HepG2 (cell line): ENCODE results near the gene DUSP9. TPM values are rescaled to one million over a fixed set of nuclear protein-coding genes. Genes with fewer than 3 reads are reported as not detected.

Experiments
- ADNP ChIP-seq: sonication (generic); formaldehyde crosslinking; IDR thresholded peaks from 2 replicates; pipeline ENCODE4 v1.4.0; 2020; ENCODE audit warnings: missing genetic modification reagents
- AGO2 ChIP-seq: fragments of 200-400 bp; formaldehyde crosslinking; optimal IDR thresholded peaks from 2 replicates; pipeline ENCODE3; 2017; ENCODE audit warnings: mild to moderate bottlenecking, low read depth, low read length, moderate library complexity
- CHD2 ChIP-seq: IDR thresholded peaks from 2 replicates; pipeline ENCODE4 v1.6.1; 2011; ENCODE audit warnings: low read depth, low read length, improper control_type of control experiment
- CREM ChIP-seq, 2 experiments: sonication (generic) in 1 of 2; formaldehyde crosslinking in 1 of 2; IDR thresholded peaks; 2 replicates each; pipeline versions ENCODE4 v1.4.0 to v1.6.1; 2016 to 2020; ENCODE audit warnings: antibody characterized with exemption in 1 of 2, mild to moderate bottlenecking in 1 of 2, missing genetic modification reagents in 1 of 2
- FOXM1 ChIP-seq: sonication (generic); formaldehyde crosslinking; IDR thresholded peaks from 2 replicates; pipeline ENCODE4 v1.5.0; 2020; ENCODE audit warnings: missing genetic modification reagents
- GFI1 ChIP-seq: sonication (generic); formaldehyde crosslinking; IDR thresholded peaks from 2 replicates; pipeline ENCODE4 v1.5.0; 2020; ENCODE audit warnings: missing genetic modification reagents, mild to moderate bottlenecking, borderline replicate concordance
- GPN1 ChIP-seq: sonication (generic); formaldehyde crosslinking; IDR thresholded peaks from 2 replicates; pipeline ENCODE4 v1.5.1; 2020; ENCODE audit warnings: missing genetic modification reagents, borderline replicate concordance
- JDP2 ChIP-seq: sonication (generic); formaldehyde crosslinking; IDR thresholded peaks from 2 replicates; pipeline ENCODE4 v1.8.1; 2022; ENCODE audit warnings: missing genetic modification reagents, borderline replicate concordance
- MBNL3 ChIP-seq: fragments of 250-450 bp; sonication (Bioruptor Pico); conservative IDR thresholded peaks from 2 replicates; pipeline ENCODE4 v1.8.0; 2022; ENCODE audit warnings: mild to moderate bottlenecking, inconsistent platforms
- MED1 ChIP-seq: sonication (generic); formaldehyde crosslinking; IDR thresholded peaks from 2 replicates; pipeline ENCODE4 v1.4.0; 2020; ENCODE audit warnings: missing genetic modification reagents
- POLR2AphosphoS5 ChIP-seq: IDR thresholded peaks from 2 replicates; pipeline ENCODE4 v1.6.1; 2012; ENCODE audit warnings: low read depth, low read length
- POLR2G ChIP-seq: fragments of 200-400 bp; formaldehyde crosslinking; IDR thresholded peaks from 2 replicates; pipeline ENCODE4 v1.6.1; 2018; ENCODE audit warnings: mild to moderate bottlenecking, low read depth, low read length, moderate library complexity
- RAD21 ChIP-seq: fragments of 450-650 bp; formaldehyde crosslinking; IDR thresholded peaks from 2 replicates; pipeline ENCODE4 v1.5.0; 2020; ENCODE audit warnings: mild to moderate bottlenecking
- REPIN1 ChIP-seq: sonication (generic); formaldehyde crosslinking; IDR thresholded peaks from 2 replicates; pipeline ENCODE4 v1.8.0; 2022; ENCODE audit warnings: missing genetic modification reagents, low read depth, mild to moderate bottlenecking, borderline replicate concordance
- ZBTB38 ChIP-seq: sonication (generic); formaldehyde crosslinking; IDR thresholded peaks from 2 replicates; pipeline ENCODE4 v1.5.1; 2020; ENCODE audit warnings: mild to moderate bottlenecking, missing genetic modification reagents
- ZNF747 ChIP-seq: sonication (generic); formaldehyde crosslinking; IDR thresholded peaks from 2 replicates; pipeline ENCODE4 v1.8.1; 2023; ENCODE audit warnings: missing genetic modification reagents, mild to moderate bottlenecking, borderline replicate concordance
- ZNF775 ChIP-seq: sonication (generic); formaldehyde crosslinking; IDR thresholded peaks from 2 replicates; pipeline ENCODE4 v1.4.0; 2020; ENCODE audit warnings: missing genetic modification reagents, mild to moderate bottlenecking, moderate library complexity, borderline replicate concordance
- ZNF790 ChIP-seq: sonication (generic); formaldehyde crosslinking; IDR thresholded peaks from 2 replicates; pipeline ENCODE4 v1.8.0; 2022; ENCODE audit warnings: missing genetic modification reagents, mild to moderate bottlenecking, borderline replicate concordance
- polyA plus RNA-seq, 8 experiments: library from polyadenylated mRNA; depleted of rRNA in 3 of 8; stranded (reverse) in 7 of 8; unstranded in 1 of 8; fragments of >200 nt; fragmentation: Illumina TruSeq in 4 of 8; extraction: Trizol in 4 of 8; gene quantifications; 2 replicates each; pipeline versions ENCODE4 v1.2.1 to v1.2.3, GENCODE V29; 2011 to 2016; ENCODE audit warnings: low read depth in 4 of 8, missing spikeins in 1 of 8, mixed read lengths in 1 of 8; ENCODE audit not compliant: insufficient read depth in 1 of 8
- total RNA-seq, 5 experiments: library from RNA; depleted of rRNA; stranded (reverse); fragments of >200 nt; fragmentation: Illumina TruSeq; extraction: Trizol; gene quantifications; 2 replicates each; pipeline ENCODE4 v1.2.3, GENCODE V29; 2016; ENCODE audit warnings: low read depth in 1 of 5
- TF ChIP-seq, protein P1 (sequence below): sonication (generic); formaldehyde crosslinking; IDR thresholded peaks from 2 replicates; pipeline ENCODE4 v1.4.0; 2020; ENCODE audit warnings: missing genetic modification reagents, mild to moderate bottlenecking, borderline replicate concordance
- TF ChIP-seq, protein P2 (sequence below): sonication (generic); formaldehyde crosslinking; IDR thresholded peaks from 2 replicates; pipeline ENCODE4 v1.5.0; 2020; ENCODE audit warnings: mild to moderate bottlenecking, missing genetic modification reagents
- TF ChIP-seq, protein P3 (sequence below): sonication (generic); formaldehyde crosslinking; IDR thresholded peaks from 2 replicates; pipeline ENCODE4 v1.8.0; 2022; ENCODE audit warnings: mild to moderate bottlenecking, missing genetic modification reagents, borderline replicate concordance
- TF ChIP-seq, protein P4 (sequence below): sonication (generic); formaldehyde crosslinking; conservative IDR thresholded peaks from 2 replicates; pipeline ENCODE4 v1.8.0; 2022; ENCODE audit warnings: missing genetic modification reagents
- TF ChIP-seq, protein P5 (sequence below): sonication (generic); formaldehyde crosslinking; IDR thresholded peaks from 2 replicates; pipeline ENCODE4 v1.4.0; 2020; ENCODE audit warnings: missing genetic modification reagents

DUSP9 gene
- total and polyA plus RNA-seq, 2 of the 13 experiments (the other 11 are each of a cell fraction or from before 2014, with no cell fraction given) = 235 to 435 TPM

DNA sequence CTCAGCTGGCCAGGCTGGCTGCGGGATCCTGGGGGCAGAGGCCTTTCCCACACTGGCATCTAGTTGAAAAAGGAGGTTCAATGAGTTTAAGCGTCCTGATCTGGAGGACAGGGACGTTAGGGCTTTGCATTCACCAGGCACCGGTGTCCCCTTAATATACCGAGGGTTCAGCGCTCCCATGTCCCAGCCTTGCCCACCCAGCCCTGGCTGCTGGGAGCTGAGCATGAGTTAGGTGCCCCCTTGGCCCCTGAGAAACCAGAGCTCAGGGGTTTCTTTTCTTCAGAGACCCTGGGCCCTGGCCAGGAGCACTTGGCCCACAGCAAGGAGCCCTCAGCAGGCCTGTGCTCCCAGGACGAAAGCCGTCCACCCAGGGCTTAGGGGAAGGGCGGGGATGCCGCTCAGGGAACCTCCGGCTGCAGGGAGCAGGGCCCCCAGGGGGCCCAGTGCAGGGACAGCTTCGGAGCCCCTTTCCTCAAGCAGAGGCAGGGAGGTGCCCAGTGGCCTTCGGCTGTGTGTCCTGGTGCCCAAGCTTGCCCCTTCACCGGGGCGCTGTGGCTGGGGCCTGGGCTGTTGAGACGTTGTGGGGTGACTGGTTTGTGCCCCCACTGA, 20.9 kb upstream of the DUSP9 start (continued):
- TF ChIP-seq, protein P1, sequence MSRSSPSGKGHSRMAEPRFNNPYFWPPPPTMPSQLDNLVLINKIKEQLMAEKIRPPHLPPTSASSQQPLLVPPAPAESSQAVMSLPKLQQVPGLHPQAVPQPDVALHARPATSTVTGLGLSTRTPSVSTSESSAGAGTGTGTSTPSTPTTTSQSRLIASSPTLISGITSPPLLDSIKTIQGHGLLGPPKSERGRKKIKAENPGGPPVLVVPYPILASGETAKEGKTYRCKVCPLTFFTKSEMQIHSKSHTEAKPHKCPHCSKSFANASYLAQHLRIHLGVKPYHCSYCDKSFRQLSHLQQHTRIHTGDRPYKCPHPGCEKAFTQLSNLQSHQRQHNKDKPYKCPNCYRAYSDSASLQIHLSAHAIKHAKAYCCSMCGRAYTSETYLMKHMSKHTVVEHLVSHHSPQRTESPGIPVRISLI (CRISPR knock-in tag) = no peak
- TF ChIP-seq AGO2 (peak; percentile 90), ZBTB38 (CRISPR knock-in tag) (no peak), RAD21 (CRISPR knock-in tag) (no peak; the same call in 1 of the 2 replicates), GPN1 (no peak), ZNF790 (CRISPR knock-in tag) (no peak), CREM (IDR thresholded peaks at IDR 0.05) (no peak; the same call in 1 of the 2 replicates), CREM (CRISPR knock-in tag; IDR thresholded peaks at IDR 0.05) (no peak), GFI1 (CRISPR knock-in tag) (no peak), MED1 (CRISPR knock-in tag) (peak; percentile 13; the same call in 1 of the 2 replicates), ZNF775 (CRISPR knock-in tag) (no peak), POLR2G (peak; percentile 52), POLR2AphosphoS5 (0 out of 2 replicates have a peak, but pooled peaks have one; percentile 34), MBNL3 (CRISPR knock-in tag) (no peak), CHD2 (no peak), REPIN1 (no peak), ADNP (CRISPR knock-in tag) (no peak), ZNF747 (CRISPR knock-in tag) (no peak), FOXM1 (CRISPR knock-in tag) (no peak), JDP2 (CRISPR knock-in tag) (no peak)
- TF ChIP-seq, protein P2, sequence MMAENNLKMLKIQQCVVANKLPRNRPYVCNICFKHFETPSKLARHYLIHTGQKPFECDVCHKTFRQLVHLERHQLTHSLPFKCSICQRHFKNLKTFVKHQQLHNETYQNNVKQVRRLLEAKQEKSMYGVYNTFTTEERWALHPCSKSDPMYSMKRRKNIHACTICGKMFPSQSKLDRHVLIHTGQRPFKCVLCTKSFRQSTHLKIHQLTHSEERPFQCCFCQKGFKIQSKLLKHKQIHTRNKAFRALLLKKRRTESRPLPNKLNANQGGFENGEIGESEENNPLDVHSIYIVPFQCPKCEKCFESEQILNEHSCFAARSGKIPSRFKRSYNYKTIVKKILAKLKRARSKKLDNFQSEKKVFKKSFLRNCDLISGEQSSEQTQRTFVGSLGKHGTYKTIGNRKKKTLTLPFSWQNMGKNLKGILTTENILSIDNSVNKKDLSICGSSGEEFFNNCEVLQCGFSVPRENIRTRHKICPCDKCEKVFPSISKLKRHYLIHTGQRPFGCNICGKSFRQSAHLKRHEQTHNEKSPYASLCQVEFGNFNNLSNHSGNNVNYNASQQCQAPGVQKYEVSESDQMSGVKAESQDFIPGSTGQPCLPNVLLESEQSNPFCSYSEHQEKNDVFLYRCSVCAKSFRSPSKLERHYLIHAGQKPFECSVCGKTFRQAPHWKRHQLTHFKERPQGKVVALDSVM = no peak; the same call in 1 of the 2 replicates
- TF ChIP-seq, protein P3, sequence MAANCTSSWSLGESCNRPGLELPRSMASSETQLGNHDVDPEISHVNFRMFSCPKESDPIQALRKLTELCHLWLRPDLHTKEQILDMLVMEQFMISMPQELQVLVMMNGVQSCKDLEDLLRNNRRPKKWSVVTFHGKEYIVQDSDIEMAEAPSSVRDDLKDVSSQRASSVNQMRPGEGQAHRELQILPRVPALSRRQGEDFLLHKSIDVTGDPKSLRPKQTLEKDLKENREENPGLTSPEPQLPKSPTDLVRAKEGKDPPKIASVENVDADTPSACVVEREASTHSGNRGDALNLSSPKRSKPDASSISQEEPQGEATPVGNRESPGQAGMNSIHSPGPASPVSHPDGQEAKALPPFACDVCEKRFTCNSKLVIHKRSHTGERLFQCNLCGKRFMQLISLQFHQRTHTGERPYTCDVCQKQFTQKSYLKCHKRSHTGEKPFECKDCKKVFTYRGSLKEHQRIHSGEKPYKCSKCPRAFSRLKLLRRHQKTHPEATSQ (CRISPR knock-in tag) = no peak
- TF ChIP-seq, protein P4, sequence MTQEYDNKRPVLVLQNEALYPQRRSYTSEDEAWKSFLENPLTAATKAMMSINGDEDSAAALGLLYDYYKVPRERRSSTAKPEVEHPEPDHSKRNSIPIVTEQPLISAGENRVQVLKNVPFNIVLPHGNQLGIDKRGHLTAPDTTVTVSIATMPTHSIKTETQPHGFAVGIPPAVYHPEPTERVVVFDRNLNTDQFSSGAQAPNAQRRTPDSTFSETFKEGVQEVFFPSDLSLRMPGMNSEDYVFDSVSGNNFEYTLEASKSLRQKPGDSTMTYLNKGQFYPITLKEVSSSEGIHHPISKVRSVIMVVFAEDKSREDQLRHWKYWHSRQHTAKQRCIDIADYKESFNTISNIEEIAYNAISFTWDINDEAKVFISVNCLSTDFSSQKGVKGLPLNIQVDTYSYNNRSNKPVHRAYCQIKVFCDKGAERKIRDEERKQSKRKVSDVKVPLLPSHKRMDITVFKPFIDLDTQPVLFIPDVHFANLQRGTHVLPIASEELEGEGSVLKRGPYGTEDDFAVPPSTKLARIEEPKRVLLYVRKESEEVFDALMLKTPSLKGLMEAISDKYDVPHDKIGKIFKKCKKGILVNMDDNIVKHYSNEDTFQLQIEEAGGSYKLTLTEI (CRISPR knock-in tag) = no peak
- TF ChIP-seq, protein P5, sequence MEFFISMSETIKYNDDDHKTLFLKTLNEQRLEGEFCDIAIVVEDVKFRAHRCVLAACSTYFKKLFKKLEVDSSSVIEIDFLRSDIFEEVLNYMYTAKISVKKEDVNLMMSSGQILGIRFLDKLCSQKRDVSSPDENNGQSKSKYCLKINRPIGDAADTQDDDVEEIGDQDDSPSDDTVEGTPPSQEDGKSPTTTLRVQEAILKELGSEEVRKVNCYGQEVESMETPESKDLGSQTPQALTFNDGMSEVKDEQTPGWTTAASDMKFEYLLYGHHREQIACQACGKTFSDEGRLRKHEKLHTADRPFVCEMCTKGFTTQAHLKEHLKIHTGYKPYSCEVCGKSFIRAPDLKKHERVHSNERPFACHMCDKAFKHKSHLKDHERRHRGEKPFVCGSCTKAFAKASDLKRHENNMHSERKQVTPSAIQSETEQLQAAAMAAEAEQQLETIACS (CRISPR knock-in tag) = no peak
